CD4-positive, alpha-beta T cell treated with Interferon gamma for 1 hour (primary cell): ENCODE results near the gene PODXL2.
A peak's percentile ranks its signal among the peaks of the same experiment; 100 is the strongest.

Experiments used
- DNase-seq: peaks from one replicate; pipeline ENCODE4 v3.0.0-alpha.2; 2020

The PODXL2 gene

DNA sequence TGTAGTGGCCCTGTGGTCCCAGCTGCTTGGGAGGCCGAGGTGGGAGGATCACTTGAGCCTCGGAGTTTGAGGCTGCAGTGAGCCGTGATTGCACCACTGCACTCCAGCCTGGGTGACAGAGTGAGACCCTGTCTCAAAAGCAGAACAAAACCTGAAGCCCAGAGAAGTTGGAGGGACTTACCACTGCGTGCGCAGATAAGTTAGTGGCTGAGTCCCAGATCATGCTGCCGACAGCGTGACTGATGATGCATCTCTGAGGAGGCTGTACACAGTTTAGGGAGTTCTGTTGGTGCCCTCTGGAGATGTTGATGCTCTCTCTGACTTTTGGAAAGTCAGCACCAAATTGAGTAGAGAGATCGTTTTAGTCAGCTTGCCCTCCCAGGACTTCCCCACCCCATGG, 27.9 kb downstream of the PODXL2 start:
- no peak for DNase-seq

DNA sequence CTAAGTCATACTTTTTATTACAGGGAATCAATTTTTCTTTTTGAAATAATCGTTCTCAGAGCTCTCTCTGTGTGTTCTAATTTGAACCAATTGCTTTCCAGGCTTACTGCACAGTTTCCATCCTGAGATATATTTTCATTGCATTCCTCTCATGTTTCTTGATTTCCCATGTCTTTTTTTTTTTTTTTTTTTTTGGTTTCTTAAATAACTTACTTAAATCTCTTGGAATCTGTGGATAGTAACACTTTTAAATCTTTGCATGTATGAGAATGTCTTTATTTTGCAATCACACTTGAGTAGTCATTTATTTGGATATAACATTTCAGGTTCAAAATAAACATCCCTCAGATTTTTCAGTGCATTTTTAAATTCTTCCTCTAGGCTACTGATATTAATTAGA, 29.2 kb downstream of the PODXL2 start:
- no peak for DNase-seq

DNA sequence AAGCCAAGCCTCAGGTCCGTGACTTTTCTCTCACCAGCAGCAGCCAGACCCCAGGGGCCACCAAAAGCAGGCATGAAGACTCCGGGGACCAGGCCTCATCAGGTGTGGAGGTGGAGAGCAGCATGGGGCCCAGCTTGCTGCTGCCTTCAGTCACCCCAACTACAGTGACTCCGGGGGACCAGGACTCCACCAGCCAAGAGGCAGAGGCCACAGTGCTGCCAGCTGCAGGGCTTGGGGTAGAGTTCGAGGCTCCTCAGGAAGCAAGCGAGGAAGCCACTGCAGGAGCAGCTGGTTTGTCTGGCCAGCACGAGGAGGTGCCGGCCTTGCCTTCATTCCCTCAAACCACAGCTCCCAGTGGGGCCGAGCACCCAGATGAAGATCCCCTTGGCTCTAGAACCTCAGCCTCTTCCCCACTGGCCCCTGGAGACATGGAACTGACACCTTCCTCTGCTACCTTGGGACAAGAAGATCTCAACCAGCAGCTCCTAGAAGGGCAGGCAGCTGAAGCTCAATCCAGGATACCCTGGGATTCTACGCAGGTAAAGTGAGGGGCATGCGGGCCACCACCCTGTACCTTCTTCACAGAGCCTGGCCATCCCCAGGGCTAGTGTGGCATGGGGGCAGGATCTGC, 31.8 kb downstream of the PODXL2 start:
- no peak for DNase-seq

DNA sequence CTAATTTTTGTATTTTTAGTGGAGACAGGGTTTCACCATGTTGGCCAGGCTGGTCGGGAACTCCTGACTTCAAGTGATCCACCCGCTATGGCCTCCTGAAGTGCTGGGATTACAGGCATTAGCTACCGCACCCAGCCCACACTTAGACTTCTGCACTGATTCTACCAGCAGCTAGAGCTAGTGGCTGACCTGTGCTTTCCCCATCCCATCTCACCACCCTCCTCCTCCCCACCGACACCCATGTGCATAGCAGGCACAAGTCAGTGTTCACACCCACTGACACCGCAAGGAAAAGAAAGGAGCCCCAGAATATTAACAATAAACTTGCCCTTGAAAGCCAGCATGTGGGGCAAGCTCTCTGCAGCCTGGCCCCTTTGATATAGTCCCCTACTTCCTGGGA, 32.6 kb downstream of the PODXL2 start:
- DNase-seq: no peak

DNA sequence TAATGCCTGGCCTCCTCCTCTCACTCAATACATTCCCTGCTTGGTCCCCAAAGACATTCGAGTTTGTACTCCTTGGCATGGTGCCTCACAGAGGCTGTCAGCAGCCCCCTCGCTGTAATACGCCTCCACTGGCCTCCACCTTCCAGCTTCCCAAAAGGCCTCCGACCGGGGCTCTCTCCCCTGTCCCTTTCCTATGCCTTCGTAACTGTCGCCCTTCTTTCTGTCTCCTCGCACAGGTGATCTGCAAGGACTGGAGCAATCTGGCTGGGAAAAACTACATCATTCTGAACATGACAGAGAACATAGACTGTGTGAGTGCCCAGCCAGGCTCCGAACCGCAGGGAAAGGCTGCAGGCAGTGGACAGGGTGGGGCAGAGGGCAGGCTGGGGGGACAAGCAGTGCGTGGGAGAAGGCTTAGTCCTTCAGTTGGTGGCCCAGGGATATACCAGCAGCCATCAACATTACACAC, 33.0 kb downstream of the PODXL2 start:
- DNase-seq: no peak

DNA sequence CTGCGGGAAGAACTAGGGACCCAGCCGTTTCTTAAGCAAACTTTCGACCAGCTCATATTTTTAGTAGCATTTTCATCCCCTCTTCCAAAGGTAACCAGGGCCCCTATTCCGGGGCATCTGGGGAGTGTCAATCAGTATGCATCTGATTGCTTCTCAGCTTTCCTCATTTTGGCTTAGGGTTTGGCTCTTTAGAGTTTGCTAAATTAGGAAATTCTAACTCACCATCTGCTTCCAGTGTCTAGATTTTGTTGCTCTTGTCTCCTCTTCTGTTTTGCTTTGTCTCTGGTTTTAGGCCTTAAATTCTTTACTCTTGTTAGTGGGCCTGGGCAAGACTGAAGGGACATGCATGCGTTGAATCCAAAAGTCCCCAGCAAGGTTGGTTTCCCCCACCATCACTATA, 34.2 kb downstream of the PODXL2 start:
- DNase-seq: no peak

DNA sequence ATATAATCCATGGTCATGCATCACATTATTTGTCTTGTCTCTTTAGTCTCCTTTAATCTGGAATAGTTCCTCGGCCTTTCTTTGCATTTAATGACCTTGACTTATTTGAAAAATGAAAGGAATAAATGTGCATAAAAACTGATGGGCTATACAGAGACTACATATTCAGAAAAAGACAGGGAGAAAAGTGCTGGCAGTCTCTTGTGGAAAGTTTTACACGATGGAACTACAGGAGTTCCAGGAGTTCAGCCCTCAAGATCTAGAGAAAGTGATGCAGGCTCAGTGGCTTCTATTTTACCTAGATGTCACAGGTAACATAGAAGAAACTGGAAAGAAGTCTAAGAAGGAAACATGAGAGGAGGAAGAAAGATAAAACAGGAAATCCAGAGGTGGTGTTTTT, 36.2 kb downstream of the PODXL2 start:
- DNase-seq: no peak

DNA sequence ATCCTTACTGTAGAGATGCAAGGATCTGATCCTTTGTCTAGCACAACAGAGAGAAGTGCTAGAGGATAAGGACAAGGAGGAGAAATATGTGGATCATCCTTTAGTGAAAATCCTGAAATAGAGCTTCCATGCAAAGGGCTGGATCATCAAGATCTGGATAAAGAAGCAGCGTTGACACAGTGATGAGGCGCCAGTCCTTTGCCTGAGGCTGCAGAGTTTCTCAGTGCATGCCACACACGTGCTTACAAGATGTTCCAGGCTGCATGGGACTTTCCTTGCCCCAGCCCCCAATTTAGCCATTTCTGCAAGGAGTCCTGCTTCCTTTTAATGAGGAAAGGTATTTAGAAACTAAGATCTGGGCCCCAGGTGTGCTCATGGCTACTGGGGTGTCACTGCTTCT, 36.6 kb downstream of the PODXL2 start:
- no peak for DNase-seq

DNA sequence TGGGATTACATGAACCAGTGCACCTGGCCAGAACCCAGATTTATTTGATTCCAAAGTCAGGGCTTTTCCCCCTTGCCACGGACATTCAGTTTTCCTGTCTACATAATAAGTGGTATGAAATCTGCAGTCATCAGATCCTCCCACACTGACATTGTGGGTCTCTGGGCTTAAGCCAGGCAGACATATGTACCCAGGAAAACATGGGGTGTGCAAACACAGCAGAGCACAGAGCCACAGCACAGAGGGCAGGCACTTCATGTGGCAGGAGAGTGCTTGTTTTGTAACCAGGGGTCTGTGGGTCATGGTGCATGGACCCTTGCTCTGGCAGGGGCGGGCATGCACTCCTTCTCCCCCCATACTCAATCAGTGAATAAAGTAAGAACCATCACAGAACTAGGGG, 37.7 kb downstream of the PODXL2 start:
- DNase-seq: no peak

DNA sequence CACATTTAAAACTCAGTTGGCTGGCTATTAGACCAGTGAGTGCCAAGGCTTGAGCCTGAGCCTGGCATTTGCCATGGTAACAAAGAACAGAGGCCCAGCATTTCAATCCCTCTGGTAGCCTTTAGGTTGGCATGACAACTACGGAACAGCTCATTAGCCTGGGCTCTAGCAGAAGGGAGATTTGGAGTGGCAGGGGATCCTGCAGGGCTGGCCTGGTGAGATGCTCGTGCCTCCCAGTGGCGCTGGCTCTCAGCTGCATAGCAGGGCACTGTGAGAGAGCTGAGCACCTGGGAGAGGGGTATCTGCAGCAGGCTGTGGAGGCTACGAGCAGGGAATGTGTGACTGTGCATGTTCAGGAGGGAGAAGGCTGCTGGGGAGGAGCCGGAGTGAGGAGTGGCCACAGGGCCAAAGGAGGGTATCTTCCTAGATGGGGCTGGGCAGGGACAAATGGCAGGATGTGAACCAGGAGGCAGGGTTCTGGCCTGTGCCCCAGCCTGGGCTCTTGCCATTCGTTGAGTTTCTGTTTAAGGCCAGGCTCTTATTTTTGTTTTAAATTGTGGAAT, 38.2 kb downstream of the PODXL2 start:
- DNase-seq: no peak

DNA sequence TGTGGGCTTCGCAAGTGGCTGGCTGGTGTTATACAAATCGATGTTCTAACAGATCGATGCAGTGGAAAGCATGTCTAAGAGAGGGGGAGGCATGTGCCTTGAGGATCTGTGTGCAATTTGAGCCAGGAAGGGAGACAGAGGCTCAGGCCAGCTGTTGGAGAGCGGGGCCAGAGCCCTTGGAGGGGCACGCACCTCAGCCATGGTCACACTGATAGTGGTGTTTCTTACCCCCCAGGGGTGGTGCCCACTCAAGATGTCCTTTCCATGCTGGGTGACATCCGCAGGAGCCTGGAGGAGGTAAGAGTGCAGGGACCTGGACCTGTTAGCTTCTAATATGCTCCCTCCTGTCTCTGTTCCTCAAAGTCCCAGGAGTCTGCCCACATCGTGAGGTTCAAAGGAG, 39.9 kb downstream of the PODXL2 start:
- DNase-seq: no peak

DNA sequence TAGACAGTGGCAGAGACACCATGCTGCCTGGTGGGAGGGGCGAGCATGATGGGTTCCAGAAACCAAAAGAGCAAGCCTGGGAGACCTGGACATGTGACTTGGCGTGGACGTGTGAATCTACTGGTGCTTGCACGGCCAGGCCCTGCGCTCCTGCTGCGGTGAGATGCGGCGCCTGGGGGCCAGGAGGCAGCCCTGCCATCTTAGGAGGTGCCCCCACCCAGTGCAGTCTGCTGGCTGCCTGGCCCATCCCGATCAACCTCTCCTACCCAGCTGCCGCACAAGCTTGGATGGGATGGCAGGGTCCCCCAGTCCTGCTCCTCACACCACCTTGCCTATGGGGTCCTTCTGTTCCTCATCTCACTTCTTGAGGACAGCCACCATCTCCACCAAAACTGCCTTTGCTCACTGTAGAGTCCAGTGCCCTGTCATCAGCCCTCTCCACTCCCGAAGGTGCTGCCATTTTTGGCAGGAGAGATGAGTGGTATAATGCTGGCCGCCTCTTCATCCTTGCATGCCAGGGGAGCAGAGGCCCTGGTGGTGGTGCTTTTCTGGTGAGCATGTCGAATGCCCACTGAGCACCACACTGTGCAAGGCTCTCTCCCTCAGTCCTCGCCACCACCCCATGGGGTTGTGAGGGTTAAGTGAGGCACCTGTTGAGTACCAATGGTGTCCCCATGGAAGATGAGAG, 40.7 kb downstream of the PODXL2 start:
- DNase-seq: no peak

DNA sequence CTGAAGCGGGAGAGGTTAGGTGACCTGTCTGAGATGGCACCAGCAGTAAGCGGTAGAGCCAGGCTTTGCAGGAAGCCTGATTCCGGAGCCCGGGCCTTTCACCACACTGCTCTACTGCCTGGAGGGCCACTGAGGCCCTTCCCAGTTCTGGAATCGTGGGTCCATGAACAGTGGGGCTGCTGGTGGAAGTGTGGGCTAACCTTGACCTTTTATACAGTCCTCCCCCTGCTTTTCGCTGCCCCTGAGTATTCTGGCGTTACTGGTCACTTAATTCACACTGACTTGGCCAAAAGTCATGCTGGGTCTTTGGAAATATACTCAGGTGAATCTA, 41.2 kb downstream of the PODXL2 start:
- no peak for DNase-seq

DNA sequence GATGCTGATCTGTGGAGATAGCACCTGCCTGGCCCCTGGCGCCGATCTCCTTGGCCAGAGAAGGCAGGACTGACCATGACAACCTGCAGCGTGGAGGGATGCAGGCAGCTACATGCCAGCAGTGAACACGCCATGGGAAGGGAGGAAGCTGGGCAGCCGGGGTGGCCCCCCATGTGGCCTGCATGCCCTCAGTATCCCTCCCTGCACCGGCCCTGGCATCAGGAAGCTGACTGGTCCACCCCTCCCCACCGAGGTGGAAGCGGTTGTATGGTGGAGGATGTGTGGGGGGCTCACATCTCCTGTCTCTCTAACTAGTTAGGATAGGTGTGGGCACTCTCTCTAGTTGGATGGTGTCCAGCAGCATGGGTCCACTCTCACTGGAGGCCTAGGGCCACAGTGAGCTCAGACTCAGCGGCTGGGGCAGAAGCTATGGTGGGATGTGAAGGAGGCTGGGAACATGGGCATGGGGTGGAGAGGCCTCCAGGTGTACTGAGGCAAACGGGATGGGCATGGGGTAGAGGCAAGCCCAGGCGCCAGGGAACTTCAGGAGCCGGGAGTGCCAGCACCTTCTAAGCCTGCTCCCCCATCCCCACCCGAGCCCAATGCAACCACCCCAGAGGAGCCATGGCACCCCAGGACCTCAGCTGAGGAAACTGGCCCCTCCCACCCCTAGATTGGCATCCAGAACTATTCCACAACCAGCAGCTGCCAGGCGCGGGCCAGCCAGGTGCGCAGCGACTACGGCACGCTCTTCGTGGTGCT, 42.0 kb downstream of the PODXL2 start:
- no peak for DNase-seq

DNA sequence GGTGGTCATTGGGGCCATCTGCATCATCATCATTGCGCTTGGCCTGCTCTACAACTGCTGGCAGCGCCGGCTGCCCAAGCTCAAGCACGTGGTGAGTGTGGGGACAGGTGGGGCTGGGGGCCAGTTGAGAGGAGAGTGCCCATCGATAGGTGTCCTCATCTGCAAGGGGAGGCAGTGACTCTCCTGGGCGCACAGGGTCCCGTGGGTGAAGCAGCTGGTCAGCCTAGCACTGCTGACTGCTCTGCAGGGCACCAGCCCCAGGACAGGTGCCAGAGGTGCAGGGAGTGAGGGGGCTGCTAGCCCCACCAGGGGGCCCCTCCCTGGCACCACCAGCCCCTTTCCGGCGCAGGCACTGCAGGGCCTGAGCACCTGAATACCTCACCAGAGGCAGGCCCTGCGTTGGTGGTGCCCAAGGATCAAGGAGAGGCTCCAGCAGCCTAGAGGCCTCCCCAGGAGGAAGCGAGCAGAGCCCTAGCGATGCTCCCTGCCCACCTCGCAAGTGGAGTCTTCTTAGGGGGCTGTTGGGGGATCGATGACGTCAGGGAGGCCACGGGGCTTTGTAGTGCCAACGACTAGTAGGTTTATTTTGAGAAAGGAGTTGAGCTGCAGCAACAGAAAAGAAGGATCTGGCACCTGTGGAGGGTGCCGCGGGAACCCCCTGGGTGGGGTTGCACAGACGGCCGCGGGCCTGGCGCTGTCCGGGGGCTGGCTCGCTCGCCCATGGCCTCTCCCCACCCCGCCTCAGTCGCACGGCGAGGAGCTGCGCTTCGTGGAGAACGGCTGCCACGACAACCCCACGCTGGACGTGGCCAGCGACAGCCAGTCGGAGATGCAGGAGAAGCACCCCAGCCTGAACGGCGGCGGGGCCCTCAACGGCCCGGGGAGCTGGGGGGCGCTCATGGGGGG, 42.8 kb downstream of the PODXL2 start:
- peak; percentile 48 for DNase-seq

DNA sequence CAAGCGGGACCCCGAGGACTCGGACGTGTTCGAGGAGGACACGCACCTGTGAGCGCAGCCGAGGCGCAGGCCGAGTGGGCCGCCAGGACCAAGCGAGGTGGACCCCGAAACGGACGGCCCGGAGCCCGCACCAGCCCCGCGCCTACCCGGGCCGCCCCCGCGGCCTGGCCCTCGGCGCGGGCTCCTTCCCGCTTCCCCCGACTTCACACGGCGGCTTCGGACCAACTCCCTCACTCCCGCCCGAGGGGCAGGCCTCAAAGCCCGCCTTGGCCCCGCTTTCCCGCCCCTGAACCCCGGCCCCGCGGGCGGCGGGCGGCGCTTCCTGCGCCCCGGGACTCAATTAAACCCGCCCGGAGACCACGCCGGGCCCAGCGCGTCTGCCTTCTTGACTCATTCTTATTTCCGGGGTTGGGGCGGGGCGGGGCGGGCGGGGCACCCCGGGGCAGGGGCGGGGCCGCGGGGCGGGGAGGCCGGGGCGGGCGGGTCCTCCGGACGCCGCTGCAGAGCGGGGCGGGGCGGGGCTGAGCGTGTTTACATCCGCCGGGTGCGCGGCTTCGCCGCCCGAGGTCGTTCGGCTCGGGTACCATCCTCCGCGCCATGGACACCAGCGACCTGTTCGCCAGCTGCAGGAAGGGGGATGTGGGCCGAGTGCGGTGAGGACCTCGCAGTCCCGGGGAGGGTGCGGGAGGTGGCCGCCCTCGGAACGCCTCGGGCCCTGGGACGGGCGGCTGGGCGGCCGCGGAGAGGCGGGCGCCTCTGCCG, 43.6 kb downstream of the PODXL2 start, which contains the start of gene ABTB1:
TSS of gene ABTB1 (plus strand) at position 524 of the 762 bp plus-strand sequence. CDS start at position 598, 74 bp downstream.
- peak; percentile 86 for DNase-seq

DNA sequence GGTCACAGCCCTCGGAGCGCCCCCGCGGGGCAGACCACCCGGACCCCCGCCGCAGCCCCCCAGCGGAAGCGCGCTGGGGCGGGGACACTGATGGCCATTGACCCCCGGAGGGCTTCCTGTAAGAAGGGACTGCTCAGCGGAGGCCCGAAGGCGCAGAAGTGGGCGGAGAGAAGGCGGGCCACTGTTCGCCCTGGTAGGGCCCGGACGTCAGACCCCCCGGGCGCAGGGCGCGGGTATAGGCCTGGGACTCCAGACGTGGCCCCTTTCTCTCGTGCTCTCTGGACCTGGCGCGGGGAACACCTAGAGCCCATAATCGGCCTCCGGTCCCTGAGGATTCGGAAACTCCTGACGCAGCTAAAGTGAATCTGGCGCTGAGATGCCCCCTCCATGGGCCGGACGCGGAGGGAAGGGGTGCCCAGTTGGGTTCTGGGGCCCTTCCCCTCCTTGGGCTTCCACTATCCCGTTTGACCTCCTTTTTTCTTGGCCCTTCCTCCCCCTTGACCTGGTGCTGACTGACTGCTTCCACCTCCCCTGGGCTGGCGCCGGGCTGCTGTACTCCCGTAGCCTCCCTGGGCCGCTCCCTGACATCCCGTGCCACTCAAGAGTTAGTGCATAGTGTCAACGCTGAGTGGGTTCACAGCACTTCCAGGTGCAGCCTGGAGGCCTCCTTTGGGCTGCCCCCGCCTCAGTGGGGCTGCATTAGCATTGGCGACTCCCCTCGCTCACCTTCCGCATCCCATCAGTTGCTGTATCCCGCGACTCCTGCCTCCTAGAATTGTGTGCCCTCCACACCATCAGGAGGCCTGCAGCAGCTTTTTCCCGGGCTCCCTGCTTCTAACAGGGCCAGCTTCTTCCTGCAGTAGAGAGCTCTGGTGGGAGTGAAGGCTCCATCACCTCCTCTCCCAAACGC, 44.5 kb downstream of the PODXL2 start:
- DNase-seq: peak; percentile 51

DNA sequence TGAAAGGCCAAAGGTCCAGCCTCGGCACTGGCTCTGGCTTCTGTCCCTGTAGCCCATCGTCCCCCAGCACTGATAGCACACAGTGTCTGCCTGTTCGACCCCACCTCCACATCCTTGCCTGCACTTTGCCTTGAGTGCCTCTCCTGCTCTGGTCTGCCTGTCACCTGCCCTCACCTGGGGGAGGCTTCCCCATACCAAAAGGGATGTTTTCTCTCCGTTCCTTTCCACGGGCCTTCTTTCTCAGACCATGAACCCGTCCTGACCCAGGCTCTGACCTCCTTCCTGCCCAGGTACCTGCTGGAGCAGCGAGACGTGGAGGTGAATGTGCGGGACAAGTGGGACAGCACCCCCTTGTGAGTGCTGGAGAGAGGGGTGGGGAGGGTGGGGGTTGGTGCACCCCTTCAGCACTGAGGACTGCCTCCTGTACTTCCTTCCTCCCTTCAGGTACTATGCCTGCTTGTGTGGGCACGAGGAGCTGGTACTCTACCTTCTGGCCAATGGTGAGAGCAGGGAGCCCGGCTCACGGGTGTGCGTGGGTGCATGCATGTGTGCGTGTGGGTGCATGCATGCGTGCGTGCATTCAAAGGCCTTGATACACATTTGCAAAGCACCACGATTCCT, 45.2 kb downstream of the PODXL2 start:
- no peak for DNase-seq

DNA sequence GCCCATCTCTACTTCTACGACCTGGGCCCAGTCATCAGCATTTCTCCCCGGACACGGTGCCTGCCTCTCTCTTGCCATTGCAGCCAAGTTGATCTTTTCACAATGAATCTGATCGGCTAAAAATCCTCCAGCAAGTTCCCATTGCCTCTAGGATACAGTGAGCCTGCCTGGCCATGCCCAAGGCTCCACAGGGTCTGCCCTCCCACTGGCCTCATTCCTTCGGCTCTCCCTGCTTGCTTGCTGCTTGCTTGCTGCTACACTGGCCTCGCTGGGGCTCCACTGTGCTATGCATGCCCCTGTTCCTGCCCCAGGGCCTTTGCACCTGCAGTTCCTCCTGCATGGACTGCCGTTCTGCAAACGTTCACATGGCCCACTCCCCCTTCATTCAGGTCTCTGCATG, 45.8 kb downstream of the PODXL2 start:
- DNase-seq: no peak

DNA sequence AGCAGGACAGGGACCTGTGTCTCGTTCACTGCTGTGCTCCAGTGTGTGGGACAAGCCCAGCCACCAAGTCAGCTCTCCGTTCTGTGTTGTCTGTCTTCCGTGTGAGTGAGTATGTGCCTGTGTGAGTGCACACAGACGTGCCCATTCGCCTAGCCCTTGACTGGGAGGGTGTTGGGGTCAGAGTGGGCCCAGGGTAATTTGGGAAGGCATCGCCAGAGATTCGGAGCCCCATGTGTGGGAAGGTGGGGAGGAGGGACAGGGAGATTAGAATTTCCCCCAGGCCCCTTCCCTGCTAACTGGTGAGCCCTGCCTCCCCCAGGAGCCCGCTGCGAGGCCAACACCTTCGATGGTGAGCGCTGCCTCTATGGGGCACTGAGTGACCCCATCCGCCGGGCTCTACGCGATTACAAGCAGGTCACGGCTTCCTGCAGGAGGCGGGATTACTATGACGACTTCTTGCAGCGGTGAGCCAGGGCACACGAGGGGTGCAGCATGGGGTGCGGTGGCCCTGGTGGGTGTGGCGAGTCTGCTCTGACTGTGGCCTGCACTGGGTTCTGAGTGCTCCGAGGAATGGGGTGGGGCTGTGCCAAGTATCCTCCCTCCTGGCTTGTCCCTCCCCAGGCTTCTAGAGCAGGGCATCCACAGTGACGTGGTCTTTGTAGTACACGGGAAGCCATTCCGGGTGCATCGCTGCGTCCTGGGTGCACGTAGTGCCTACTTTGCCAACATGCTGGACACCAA, 46.8 kb downstream of the PODXL2 start:
- DNase-seq: no peak
